GM19043 (cell line): ENCODE data around the gene RADX.

Experiments used
- ATAC-seq: cut with Tn5 transposase; IDR thresholded peaks from one replicate; pipeline ENCODE4 v1.9.1; 2021; ENCODE audit warnings: low read depth; ENCODE audit not compliant: unreplicated experiment

Gene RADX

GRCh38 chrX:106672527-106672926 is 60.7 kb downstream of the RADX start:
- ATAC-seq: no peak

GRCh38 chrX:106680716-106681115 is 68.9 kb downstream of the RADX start:
- no peak for ATAC-seq

- no peak for ATAC-seq
Observed at GRCh38 chrX:106684207-106684606, 72.4 kb downstream of the RADX start.

- ATAC-seq: no peak
Observed at GRCh38 chrX:106692425-106693065, 80.8 kb downstream of the RADX start.

GRCh38 chrX:106696502-106696901 is 84.7 kb downstream of the RADX start:
- ATAC-seq: no peak

- ATAC-seq: no peak
Observed at GRCh38 chrX:106698693-106699092, 86.9 kb downstream of the RADX start.

GRCh38 chrX:106702636-106703035 is 90.9 kb downstream of the RADX start:
- no peak for ATAC-seq

GRCh38 chrX:106706466-106706865 is 94.7 kb downstream of the RADX start:
- ATAC-seq: no peak

GRCh38 chrX:106707771-106708454 is 96.1 kb downstream of the RADX start:
- ATAC-seq: no peak

- ATAC-seq: no peak
Observed at GRCh38 chrX:106710771-106711170, 99.0 kb downstream of the RADX start.

GRCh38 chrX:106711375-106711774 is 99.6 kb downstream of the RADX start:
- no peak for ATAC-seq

GRCh38 chrX:106716004-106716403 is 104.2 kb downstream of the RADX start:
- no peak for ATAC-seq

- no peak for ATAC-seq
Observed at GRCh38 chrX:106716463-106716862, 104.7 kb downstream of the RADX start.

GRCh38 chrX:106718709-106719108 is 106.9 kb downstream of the RADX start:
- no peak for ATAC-seq

- ATAC-seq: no peak
Observed at GRCh38 chrX:106725931-106726330, 114.2 kb downstream of the RADX start.

- no peak for ATAC-seq
Observed at GRCh38 chrX:106726485-106727437, 115.0 kb downstream of the RADX start, which contains the start of gene RNF128. TSS of gene RNF128 (plus strand) at chrX:106726701. CDS start at chrX:106726914, 213 bp downstream.

GRCh38 chrX:106728337-106728736 is 116.6 kb downstream of the RADX start:
- ATAC-seq: no peak
